Lung (tissue), 12 donors: Measurements from ENCODE around the gene ARID5B. TPM values are rescaled to one million over a fixed set of nuclear protein-coding genes. Genes with fewer than 3 reads are reported as not detected.
A peak's percentile ranks its signal among the peaks of the same experiment; 100 is the strongest.

Source experiments
- ATAC-seq: fragments of 200-7000 bp; cut with Tn5 transposase; one replicate; pipeline ENCODE4 v1.9.1; 2020; ENCODE audit warnings: moderate number of reproducible peaks; ENCODE audit not compliant: insufficient read depth, low FRiP score
- DNase-seq, 3 donors: peaks; one replicate each; pipeline ENCODE4 v3.0.0-alpha.2; 2013 to 2017
- H3K27ac ChIP-seq, 2 donors: one replicate each; pipeline ENCODE4 v1.5.1; 2013; ENCODE audit warnings: mild to moderate bottlenecking in 2 of 2, moderate library complexity in 2 of 2, control low read depth in 1 of 2, inconsistent platforms in 1 of 2, low read depth in 1 of 2, low read length in 1 of 2
- H3K27me3 ChIP-seq, 3 donors: one replicate each; pipeline ENCODE4 v1.5.1; 2013; ENCODE audit warnings: low read length in 2 of 3; ENCODE audit not compliant: control insufficient read depth in 3 of 3, insufficient read depth in 3 of 3
- H3K36me3 ChIP-seq, 4 donors: one replicate each; pipeline ENCODE4 v1.5.1; 2013; ENCODE audit warnings: low read length in 4 of 4, mild to moderate bottlenecking in 1 of 4, moderate library complexity in 1 of 4; ENCODE audit not compliant: control insufficient read depth in 4 of 4, insufficient read depth in 4 of 4
- H3K4me1 ChIP-seq, 5 donors: one replicate each; pipeline ENCODE4 v1.5.1; 2013; ENCODE audit warnings: low read length in 5 of 5, mild to moderate bottlenecking in 2 of 5, moderate library complexity in 1 of 5; ENCODE audit not compliant: control insufficient read depth in 5 of 5, insufficient read depth in 5 of 5
- H3K4me3 ChIP-seq: one replicate; pipeline ENCODE4 v1.5.1; 2013; ENCODE audit warnings: mild to moderate bottlenecking, control low read depth, moderate library complexity
- H3K9ac ChIP-seq, 2 donors: one replicate each; pipeline ENCODE4 v1.5.1; 2013; ENCODE audit warnings: low read length in 2 of 2, control low read depth in 1 of 2; ENCODE audit not compliant: insufficient read depth in 1 of 2
- H3K9me3 ChIP-seq, 4 donors: one replicate each; pipeline ENCODE4 v1.5.1; 2013; ENCODE audit warnings: low read length in 3 of 4, mild to moderate bottlenecking in 1 of 4, moderate library complexity in 1 of 4; ENCODE audit not compliant: control insufficient read depth in 4 of 4, insufficient read depth in 3 of 4
- WGBS, 2 donors: extraction: QIAGEN DNeasy Blood & Tissue Kit; methylation state at CpG; one replicate each; pipeline ENCODE4 v1.1.7; 2013; 5-methylcytosine and 5-hydroxymethylcytosine counted together
- polyA plus RNA-seq, 2 donors: library from polyadenylated mRNA; stranded (reverse); fragments of 200-250 nt; gene quantifications; one replicate each; pipeline ENCODE4 v1.2.1, GENCODE V29; 2013
- total RNA-seq, 2 donors: library from RNA; depleted of rRNA in 1 of 2; stranded (reverse); fragments of >200 nt in 1 of 2; gene quantifications; one replicate each; pipeline ENCODE4 v1.2.1, GENCODE V29; 2014 to 2021
- TF ChIP-seq, protein P1 (sequence below): IDR thresholded peaks from 2 replicates; pipeline ENCODE4 v1.5.1; 2012; ENCODE audit warnings: mild to moderate bottlenecking; ENCODE audit errors: control extremely low read depth, extremely low read depth
- donor health status: control.
- donor health status: control.
- donor health status: Bipolar disorder and iron deficiency.
- donor health status: healthy.
- donor health status: DM: yes; HTN: yes; CAD: no.

ARID5B gene
- total and polyA plus RNA-seq, 4 donors = 7.8 to 95.3 (median 22.0) TPM

DNA sequence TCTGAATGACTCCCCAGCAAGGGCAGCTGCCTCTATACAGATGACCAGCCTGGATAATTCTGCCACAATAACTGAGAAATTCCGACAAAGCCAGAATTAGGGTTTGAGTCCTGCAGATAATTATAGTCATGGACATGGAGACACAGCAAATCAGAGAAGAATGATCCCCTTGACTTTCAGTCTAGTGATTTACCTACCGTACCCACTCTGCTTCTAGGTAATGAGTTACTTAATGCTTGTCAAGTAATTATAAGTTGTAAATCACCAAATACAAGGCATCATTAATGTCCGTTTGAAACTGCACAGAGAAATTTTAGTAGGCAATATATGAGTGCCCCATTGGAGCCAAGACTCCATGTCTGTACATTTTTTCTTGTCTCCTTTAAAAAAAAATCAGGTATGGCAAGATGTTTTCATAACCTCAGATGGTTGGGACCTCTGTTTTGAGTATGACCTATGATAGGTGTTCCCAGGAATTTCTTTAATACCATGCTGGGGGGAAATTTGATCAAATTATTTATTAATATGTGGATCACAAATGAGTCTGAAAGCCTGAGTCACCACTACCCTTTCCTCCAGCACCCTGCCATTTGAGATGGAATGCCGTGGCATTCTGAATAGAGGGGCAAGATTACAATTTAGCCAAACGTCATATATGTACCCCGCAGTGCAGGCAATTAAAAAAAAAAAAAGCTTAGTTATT is 5.5 kb upstream of the ARID5B start:
- no peaks in the 10 kb centered on the region for H3K9me3 ChIP-seq
- WGBS, 2 donors = 92 to 94% methylated on average over 6 of the region's 6 CpGs
- no peaks in the 10 kb centered on the region for H3K36me3 ChIP-seq
- H3K9ac ChIP-seq = no peak overlapping the region
- H3K4me1 ChIP-seq = peaks cover 1 to 34% (median 9%) of the 10 kb centered on the region in 5 donors
- ATAC-seq (no peak), DNase-seq (no peak)
- TF ChIP-seq, protein P1, sequence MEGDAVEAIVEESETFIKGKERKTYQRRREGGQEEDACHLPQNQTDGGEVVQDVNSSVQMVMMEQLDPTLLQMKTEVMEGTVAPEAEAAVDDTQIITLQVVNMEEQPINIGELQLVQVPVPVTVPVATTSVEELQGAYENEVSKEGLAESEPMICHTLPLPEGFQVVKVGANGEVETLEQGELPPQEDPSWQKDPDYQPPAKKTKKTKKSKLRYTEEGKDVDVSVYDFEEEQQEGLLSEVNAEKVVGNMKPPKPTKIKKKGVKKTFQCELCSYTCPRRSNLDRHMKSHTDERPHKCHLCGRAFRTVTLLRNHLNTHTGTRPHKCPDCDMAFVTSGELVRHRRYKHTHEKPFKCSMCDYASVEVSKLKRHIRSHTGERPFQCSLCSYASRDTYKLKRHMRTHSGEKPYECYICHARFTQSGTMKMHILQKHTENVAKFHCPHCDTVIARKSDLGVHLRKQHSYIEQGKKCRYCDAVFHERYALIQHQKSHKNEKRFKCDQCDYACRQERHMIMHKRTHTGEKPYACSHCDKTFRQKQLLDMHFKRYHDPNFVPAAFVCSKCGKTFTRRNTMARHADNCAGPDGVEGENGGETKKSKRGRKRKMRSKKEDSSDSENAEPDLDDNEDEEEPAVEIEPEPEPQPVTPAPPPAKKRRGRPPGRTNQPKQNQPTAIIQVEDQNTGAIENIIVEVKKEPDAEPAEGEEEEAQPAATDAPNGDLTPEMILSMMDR = no peak
- no peak overlapping the region for H3K4me3 ChIP-seq
- H3K27ac ChIP-seq = no peak overlapping the region
- H3K27me3 ChIP-seq = no peaks in the 10 kb centered on the region

DNA sequence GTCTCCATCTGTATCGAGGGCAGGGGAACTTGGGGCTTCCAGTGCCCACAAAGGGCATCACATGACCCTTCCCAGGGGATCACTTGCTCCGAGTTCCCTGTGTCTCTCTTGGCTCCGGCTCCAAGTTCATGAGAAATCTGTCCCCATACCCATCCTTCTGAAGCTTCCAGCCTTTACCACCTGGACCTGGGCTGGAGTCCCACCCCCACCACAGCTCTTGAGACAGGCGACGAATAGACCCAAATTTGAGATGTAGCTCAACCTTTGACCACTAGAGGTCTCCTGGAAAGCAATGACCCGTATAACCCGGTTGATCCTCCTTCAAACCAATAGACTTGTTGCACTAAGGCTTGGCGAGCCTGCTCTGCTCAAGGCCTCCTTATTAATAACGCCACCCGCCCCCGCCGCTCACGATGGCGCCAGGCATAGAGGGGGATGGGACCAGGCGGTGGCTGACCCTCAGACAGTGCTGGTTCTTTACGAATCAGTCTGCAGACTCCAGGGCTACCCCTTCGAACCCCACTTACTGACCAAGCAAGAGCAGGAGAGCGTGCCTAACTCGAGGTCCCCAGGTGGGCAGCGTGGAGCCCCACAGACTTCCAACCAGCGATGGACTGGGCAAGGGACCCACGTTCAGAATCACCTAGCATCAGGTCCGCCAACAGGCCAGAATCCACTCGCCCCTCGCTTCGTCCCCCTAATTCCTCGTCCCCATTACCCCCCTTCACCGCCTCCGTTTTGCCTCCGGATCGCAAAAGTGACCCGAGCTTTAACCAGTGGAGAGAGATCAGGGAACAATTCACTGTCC is 4.4 kb upstream of the ARID5B start:
- Histone ChIP-seq H3K27ac (peak overlapping the region in 1 of 2 donors; percentile 69), H3K36me3 (no peaks in the 10 kb centered on the region), H3K4me1 (peaks cover 1 to 34% (median 9%) of the 10 kb centered on the region in 5 donors), H3K9ac (peak overlapping the region in 1 of 2 donors; percentile 80), H3K9me3 (no peaks in the 10 kb centered on the region), H3K4me3 (no peak overlapping the region), H3K27me3 (no peaks in the 10 kb centered on the region)
- ATAC-seq (peak; percentile 78), DNase-seq (peak; percentile 73 to 88 (median 81))
- 36 to 39% methylated on average over 32 of the region's 32 CpGs for WGBS, 2 donors
- TF ChIP-seq, protein P1 = peak; percentile 51

DNA sequence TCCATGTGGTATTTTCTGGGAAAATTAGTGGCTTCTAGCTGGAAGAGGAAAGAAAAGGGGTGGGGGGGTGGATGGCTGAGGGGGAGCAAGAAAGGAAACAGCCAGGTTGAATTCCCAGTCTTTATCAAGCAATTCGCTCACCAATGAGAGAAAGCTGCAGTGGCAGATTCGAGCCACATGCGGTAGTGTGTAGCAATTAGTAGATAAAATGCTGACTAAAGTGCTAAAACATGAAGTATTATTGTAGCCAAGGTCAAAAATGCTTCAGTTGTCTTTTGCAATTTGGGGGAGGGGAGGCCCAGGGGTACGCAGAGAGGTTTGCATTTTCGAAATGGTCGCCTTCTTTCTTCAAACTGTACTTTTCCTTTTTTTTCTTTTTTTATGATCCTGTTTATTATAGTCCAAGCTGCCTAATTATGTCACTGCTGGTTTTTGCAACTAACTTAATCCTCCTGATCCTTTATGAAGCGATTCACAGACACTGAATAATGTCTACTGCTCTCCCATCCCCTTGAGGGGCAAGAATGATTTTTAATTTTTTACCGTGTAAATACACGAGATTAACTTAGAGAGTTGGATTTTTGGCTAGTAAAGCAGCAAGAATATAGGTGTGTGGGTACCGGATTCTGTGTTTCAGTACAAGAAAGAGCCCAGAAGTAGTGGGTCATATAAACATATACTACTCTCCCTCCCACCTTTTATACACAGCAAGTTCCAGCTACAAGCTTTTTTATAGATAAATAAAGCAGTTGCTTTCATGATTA is 3.6 kb upstream of the ARID5B start:
- DNase-seq (peak; percentile 71 to 86 (median 84)), ATAC-seq (no peak)
- TF ChIP-seq, protein P1 = no peak
- WGBS, 2 donors = 45 to 48% methylated on average over 10 of the region's 10 CpGs
- Histone ChIP-seq H3K4me1 (peaks cover 1 to 29% (median 9%) of the 10 kb centered on the region in 5 donors), H3K27me3 (no peaks in the 10 kb centered on the region), H3K9ac (peak overlapping the region; percentile 31 to 80), H3K4me3 (no peak overlapping the region), H3K27ac (peak overlapping the region; percentile 45 to 69), H3K9me3 (no peaks in the 10 kb centered on the region), H3K36me3 (no peaks in the 10 kb centered on the region)
